Measurements from ENCODE around the gene HEPACAM2.

DNA sequence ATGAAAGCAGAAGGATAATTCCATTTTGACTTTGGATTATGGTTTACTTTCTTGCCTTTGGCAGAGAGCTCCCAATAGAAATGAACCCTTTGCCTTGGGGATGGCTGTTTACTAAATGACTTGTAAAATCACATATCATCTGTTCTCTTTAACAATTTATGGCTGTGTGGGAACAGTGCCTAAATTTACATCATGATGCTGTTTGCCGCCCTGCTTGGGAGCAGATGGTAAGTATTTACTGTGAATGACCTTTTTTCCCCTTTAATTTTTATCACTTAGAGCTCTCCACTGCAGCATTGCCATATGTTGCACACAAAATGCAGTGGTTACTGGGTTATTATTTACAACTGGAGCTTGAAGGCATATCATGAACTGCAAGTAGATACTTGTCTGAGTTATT is 13.4 kb downstream of the HEPACAM2 start:
- TF ChIP-seq TAF1 (IDR thresholded peaks at IDR 0.05; ENCODE audit: borderline replicate concordance, insufficient read depth, low read length) (no peak), POLR2AphosphoS5 (IDR thresholded peaks at IDR 0.05; ENCODE audit: low read depth, low read length) (no peak), SIN3A (IDR thresholded peaks at IDR 0.05; ENCODE audit: borderline replicate concordance, insufficient read depth, low read length) (no peak)
- TF ChIP-seq, protein P1, sequence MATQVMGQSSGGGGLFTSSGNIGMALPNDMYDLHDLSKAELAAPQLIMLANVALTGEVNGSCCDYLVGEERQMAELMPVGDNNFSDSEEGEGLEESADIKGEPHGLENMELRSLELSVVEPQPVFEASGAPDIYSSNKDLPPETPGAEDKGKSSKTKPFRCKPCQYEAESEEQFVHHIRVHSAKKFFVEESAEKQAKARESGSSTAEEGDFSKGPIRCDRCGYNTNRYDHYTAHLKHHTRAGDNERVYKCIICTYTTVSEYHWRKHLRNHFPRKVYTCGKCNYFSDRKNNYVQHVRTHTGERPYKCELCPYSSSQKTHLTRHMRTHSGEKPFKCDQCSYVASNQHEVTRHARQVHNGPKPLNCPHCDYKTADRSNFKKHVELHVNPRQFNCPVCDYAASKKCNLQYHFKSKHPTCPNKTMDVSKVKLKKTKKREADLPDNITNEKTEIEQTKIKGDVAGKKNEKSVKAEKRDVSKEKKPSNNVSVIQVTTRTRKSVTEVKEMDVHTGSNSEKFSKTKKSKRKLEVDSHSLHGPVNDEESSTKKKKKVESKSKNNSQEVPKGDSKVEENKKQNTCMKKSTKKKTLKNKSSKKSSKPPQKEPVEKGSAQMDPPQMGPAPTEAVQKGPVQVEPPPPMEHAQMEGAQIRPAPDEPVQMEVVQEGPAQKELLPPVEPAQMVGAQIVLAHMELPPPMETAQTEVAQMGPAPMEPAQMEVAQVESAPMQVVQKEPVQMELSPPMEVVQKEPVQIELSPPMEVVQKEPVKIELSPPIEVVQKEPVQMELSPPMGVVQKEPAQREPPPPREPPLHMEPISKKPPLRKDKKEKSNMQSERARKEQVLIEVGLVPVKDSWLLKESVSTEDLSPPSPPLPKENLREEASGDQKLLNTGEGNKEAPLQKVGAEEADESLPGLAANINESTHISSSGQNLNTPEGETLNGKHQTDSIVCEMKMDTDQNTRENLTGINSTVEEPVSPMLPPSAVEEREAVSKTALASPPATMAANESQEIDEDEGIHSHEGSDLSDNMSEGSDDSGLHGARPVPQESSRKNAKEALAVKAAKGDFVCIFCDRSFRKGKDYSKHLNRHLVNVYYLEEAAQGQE (IDR thresholded peaks at IDR 0.05; ENCODE audit: insufficient read depth in 1 of 2, low read depth in 2 of 2, low read length in 2 of 2), result no peak

All from PFSK-1 (cell line).